ENCODE data around the gene IL12B. TPM values are rescaled to one million over a fixed set of nuclear protein-coding genes. Genes with fewer than 3 reads are reported as not detected.

Gene IL12B
- total RNA-seq, 2 experiments from 2014 or later = not detected

GRCh38 chr5:159324986-159325385 is 5.3 kb downstream of the IL12B start:
- H3K4me3 Mint-ChIP-seq = no peak overlapping the region
- DNase-seq = no peak
- no peak overlapping the region for H3K27ac Mint-ChIP-seq
- no peaks in the 10 kb centered on the region for H3K9me3 Mint-ChIP-seq
- POLR2A ChIA-PET = interaction anchor here (0.7 kb wide), 1 partner anchor 74 kb away, joined by 3 read pairs; no protein-coding TSS in a partner anchor
- H3K36me3 Mint-ChIP-seq (ENCODE audit: low read depth) = no peaks in the 10 kb centered on the region
- peaks cover 26% of the 10 kb centered on the region for H3K27me3 Mint-ChIP-seq
- CTCF ChIA-PET = interaction anchor here (0.7 to 2.5 kb wide), 5 partner anchors 8 to 451 kb away, joined by 3 to 10 read pairs (median 4); no protein-coding TSS in a partner anchor
- peaks cover 2% of the 10 kb centered on the region for H3K4me1 Mint-ChIP-seq

- CTCF ChIA-PET = interaction anchor here (0.6 to 2.5 kb wide), 4 partner anchors 11 to 1012 kb away, joined by 4 to 10 read pairs (median 4); no protein-coding TSS in a partner anchor
These were observed 6.1 kb downstream of the IL12B start for GRCh38 chr5:159324102-159324755.

GRCh38 chr5:159322180-159322579 is 8.1 kb downstream of the IL12B start:
- H3K4me3 Mint-ChIP-seq = no peak overlapping the region
- H3K36me3 Mint-ChIP-seq (ENCODE audit: low read depth) = no peaks in the 10 kb centered on the region
- H3K9me3 Mint-ChIP-seq = no peaks in the 10 kb centered on the region
- DNase-seq = no peak
- POLR2A ChIA-PET = no interaction called here
- CTCF ChIA-PET = no interaction called here
- peaks cover 25% of the 10 kb centered on the region for H3K27me3 Mint-ChIP-seq
- H3K27ac Mint-ChIP-seq = no peak overlapping the region
- H3K4me1 Mint-ChIP-seq = no peaks in the 10 kb centered on the region

More at GRCh38 chr5:159324102-159324755, 6.1 kb downstream of the IL12B start:
- Mint-ChIP-seq H3K27me3 (peaks cover 23% of the 10 kb centered on the region), H3K4me1 (no peaks in the 10 kb centered on the region), H3K9me3 (no peaks in the 10 kb centered on the region), H3K4me3 (no peak overlapping the region), H3K27ac (no peak overlapping the region), H3K36me3 (ENCODE audit: low read depth) (no peaks in the 10 kb centered on the region)
- POLR2A ChIA-PET = no interaction called here
- DNase-seq = no peak

GRCh38 chr5:159319832-159320231 is 10.5 kb downstream of the IL12B start:
- DNase-seq = no peak
- Mint-ChIP-seq H3K9me3 (no peaks in the 10 kb centered on the region), H3K27me3 (peaks cover 18% of the 10 kb centered on the region), H3K4me1 (no peaks in the 10 kb centered on the region), H3K36me3 (ENCODE audit: low read depth) (no peaks in the 10 kb centered on the region), H3K27ac (no peak overlapping the region), H3K4me3 (no peak overlapping the region)
- POLR2A ChIA-PET = no interaction called here
- CTCF ChIA-PET = no interaction called here

GRCh38 chr5:159319363-159319762 is 10.9 kb downstream of the IL12B start:
- no peaks in the 10 kb centered on the region for H3K9me3 Mint-ChIP-seq
- peaks cover 14% of the 10 kb centered on the region for H3K27me3 Mint-ChIP-seq
- H3K4me3 Mint-ChIP-seq = no peak overlapping the region
- DNase-seq = no peak
- no peak overlapping the region for H3K27ac Mint-ChIP-seq
- no peaks in the 10 kb centered on the region for H3K36me3 Mint-ChIP-seq (ENCODE audit: low read depth)
- H3K4me1 Mint-ChIP-seq = no peaks in the 10 kb centered on the region
- CTCF ChIA-PET = interaction anchor here (3.8 kb wide), 1 partner anchor 162 kb away, joined by 19 read pairs; no protein-coding TSS in a partner anchor
- POLR2A ChIA-PET = no interaction called here

- no peak overlapping the region for H3K27ac Mint-ChIP-seq
- H3K9me3 Mint-ChIP-seq = no peaks in the 10 kb centered on the region
- H3K4me3 Mint-ChIP-seq = no peak overlapping the region
- no peaks in the 10 kb centered on the region for H3K36me3 Mint-ChIP-seq (ENCODE audit: low read depth)
- ChIA-PET CTCF (interaction anchor here (3.8 kb wide), 1 partner anchor 161 kb away, joined by 19 read pairs; no protein-coding TSS in a partner anchor), POLR2A (no interaction called here)
- H3K4me1 Mint-ChIP-seq = no peaks in the 10 kb centered on the region
- H3K27me3 Mint-ChIP-seq = peaks cover 13% of the 10 kb centered on the region
- DNase-seq = no peak
These were observed 11.8 kb downstream of the IL12B start for GRCh38 chr5:159318448-159318847.

GRCh38 chr5:159317849-159318248 is 12.4 kb downstream of the IL12B start:
- peaks cover 16% of the 10 kb centered on the region for H3K27me3 Mint-ChIP-seq
- H3K36me3 Mint-ChIP-seq (ENCODE audit: low read depth) = no peaks in the 10 kb centered on the region

GRCh38 chr5:159316519-159317383 is 13.5 kb downstream of the IL12B start:
- Mint-ChIP-seq H3K27ac (no peak overlapping the region), H3K4me3 (no peak overlapping the region), H3K27me3 (peaks cover 20% of the 10 kb centered on the region), H3K4me1 (no peaks in the 10 kb centered on the region), H3K9me3 (no peaks in the 10 kb centered on the region), H3K36me3 (ENCODE audit: low read depth) (no peaks in the 10 kb centered on the region)
- ChIA-PET CTCF (interaction anchor here (0.5 to 3.8 kb wide), 10 partner anchors 9 to 621 kb away, joined by 3 to 19 read pairs (median 3); no protein-coding TSS in a partner anchor), POLR2A (no interaction called here)
- peak; percentile 64 for DNase-seq

More at GRCh38 chr5:159317849-159318248, 12.4 kb downstream of the IL12B start:
- H3K4me1 Mint-ChIP-seq = no peaks in the 10 kb centered on the region
- no peak overlapping the region for H3K27ac Mint-ChIP-seq
- H3K9me3 Mint-ChIP-seq = no peaks in the 10 kb centered on the region
- ChIA-PET CTCF (interaction anchor here (1.0 to 3.8 kb wide), 3 partner anchors 17 to 622 kb away, joined by 3 to 19 read pairs (median 4); no protein-coding TSS in a partner anchor), POLR2A (no interaction called here)
- H3K4me3 Mint-ChIP-seq = no peak overlapping the region
- no peak for DNase-seq

- no peak overlapping the region for H3K27ac Mint-ChIP-seq
- POLR2A ChIA-PET = no interaction called here
- CTCF ChIA-PET = interaction anchor here (0.7 kb wide), 1 partner anchor 530 kb away, joined by 4 read pairs; no protein-coding TSS in a partner anchor
- no peak for DNase-seq
- H3K4me1 Mint-ChIP-seq = peaks cover 10% of the 10 kb centered on the region
- H3K9me3 Mint-ChIP-seq = no peaks in the 10 kb centered on the region
- peaks cover 37% of the 10 kb centered on the region for H3K27me3 Mint-ChIP-seq
- H3K36me3 Mint-ChIP-seq (ENCODE audit: low read depth) = no peaks in the 10 kb centered on the region
- no peak overlapping the region for H3K4me3 Mint-ChIP-seq
These were observed 17.1 kb downstream of the IL12B start for GRCh38 chr5:159313197-159313596.

- no peak for DNase-seq
- CTCF ChIA-PET = interaction anchor here (2.1 kb wide), 1 partner anchor 13 kb away, joined by 10 read pairs; no protein-coding TSS in a partner anchor
- Mint-ChIP-seq H3K4me1 (peaks cover 10% of the 10 kb centered on the region), H3K4me3 (no peak overlapping the region), H3K27ac (no peak overlapping the region), H3K9me3 (no peaks in the 10 kb centered on the region), H3K27me3 (peaks cover 40% of the 10 kb centered on the region), H3K36me3 (ENCODE audit: low read depth) (no peaks in the 10 kb centered on the region)
- POLR2A ChIA-PET = no interaction called here
These were observed 19.2 kb downstream of the IL12B start for GRCh38 chr5:159311063-159311462.

- peaks cover 10% of the 10 kb centered on the region for H3K4me1 Mint-ChIP-seq
- no peaks in the 10 kb centered on the region for H3K36me3 Mint-ChIP-seq (ENCODE audit: low read depth)
- H3K9me3 Mint-ChIP-seq = no peaks in the 10 kb centered on the region
- peak overlapping the region; percentile 26 for H3K4me3 Mint-ChIP-seq
- no peak overlapping the region for H3K27ac Mint-ChIP-seq
- CTCF ChIA-PET = interaction anchor here (0.6 to 2.1 kb wide), 6 partner anchors 14 to 1422 kb away, joined by 3 to 10 read pairs (median 3); no protein-coding TSS in a partner anchor
- DNase-seq = peak; percentile 40
- POLR2A ChIA-PET = no interaction called here
- peaks cover 40% of the 10 kb centered on the region for H3K27me3 Mint-ChIP-seq
These were observed 19.8 kb downstream of the IL12B start for GRCh38 chr5:159310511-159310910.

GRCh38 chr5:159309689-159310433 is 20.4 kb downstream of the IL12B start:
- POLR2A ChIA-PET = no interaction called here
- no peaks in the 10 kb centered on the region for H3K9me3 Mint-ChIP-seq
- H3K27me3 Mint-ChIP-seq = peaks cover 40% of the 10 kb centered on the region
- CTCF ChIA-PET = interaction anchor here (0.6 to 2.1 kb wide), 6 partner anchors 14 to 1421 kb away, joined by 3 to 10 read pairs (median 3); no protein-coding TSS in a partner anchor
- no peaks in the 10 kb centered on the region for H3K36me3 Mint-ChIP-seq (ENCODE audit: low read depth)
- peaks cover 10% of the 10 kb centered on the region for H3K4me1 Mint-ChIP-seq
- H3K4me3 Mint-ChIP-seq = no peak overlapping the region
- H3K27ac Mint-ChIP-seq = no peak overlapping the region
- DNase-seq = no peak
